ENCODE measurements around the gene CUL9. TPM values are rescaled to one million over a fixed set of nuclear protein-coding genes. Genes with fewer than 3 reads are reported as not detected.

The CUL9 gene
- total and polyA plus RNA-seq, 3 donors from 2014 or later, result 90.6 to 110 (median 101) TPM

- intact Hi-C loops (cut with DNase I; ENCODE audit: low total_unique reads), result no loop called here
- Histone ChIP-seq H3K27ac (no peak overlapping the region), H3K4me1 (peaks cover 11% of the 10 kb centered on the region), H3K9me3 (no peaks in the 10 kb centered on the region), H3K36me3 (ENCODE audit: low read depth, missing control alignments) (no peaks in the 10 kb centered on the region), H3K4me3 (peak overlapping the region; percentile 39 to 62), H3K27me3 (no peaks in the 10 kb centered on the region)
- no peak for TF ChIP-seq POLR2A (IDR thresholded peaks at IDR 0.05)
- TF ChIP-seq, protein P1, sequence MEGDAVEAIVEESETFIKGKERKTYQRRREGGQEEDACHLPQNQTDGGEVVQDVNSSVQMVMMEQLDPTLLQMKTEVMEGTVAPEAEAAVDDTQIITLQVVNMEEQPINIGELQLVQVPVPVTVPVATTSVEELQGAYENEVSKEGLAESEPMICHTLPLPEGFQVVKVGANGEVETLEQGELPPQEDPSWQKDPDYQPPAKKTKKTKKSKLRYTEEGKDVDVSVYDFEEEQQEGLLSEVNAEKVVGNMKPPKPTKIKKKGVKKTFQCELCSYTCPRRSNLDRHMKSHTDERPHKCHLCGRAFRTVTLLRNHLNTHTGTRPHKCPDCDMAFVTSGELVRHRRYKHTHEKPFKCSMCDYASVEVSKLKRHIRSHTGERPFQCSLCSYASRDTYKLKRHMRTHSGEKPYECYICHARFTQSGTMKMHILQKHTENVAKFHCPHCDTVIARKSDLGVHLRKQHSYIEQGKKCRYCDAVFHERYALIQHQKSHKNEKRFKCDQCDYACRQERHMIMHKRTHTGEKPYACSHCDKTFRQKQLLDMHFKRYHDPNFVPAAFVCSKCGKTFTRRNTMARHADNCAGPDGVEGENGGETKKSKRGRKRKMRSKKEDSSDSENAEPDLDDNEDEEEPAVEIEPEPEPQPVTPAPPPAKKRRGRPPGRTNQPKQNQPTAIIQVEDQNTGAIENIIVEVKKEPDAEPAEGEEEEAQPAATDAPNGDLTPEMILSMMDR (IDR thresholded peaks at IDR 0.05), result no peak
- WGBS, 2 donors, result 11 to 16% methylated on average over 21 to 27 of the region's 27 CpGs
- no peak for DNase-seq
These were observed 64.5 kb downstream of the CUL9 start for GRCh38 chr6:43246301-43247113.

DNA sequence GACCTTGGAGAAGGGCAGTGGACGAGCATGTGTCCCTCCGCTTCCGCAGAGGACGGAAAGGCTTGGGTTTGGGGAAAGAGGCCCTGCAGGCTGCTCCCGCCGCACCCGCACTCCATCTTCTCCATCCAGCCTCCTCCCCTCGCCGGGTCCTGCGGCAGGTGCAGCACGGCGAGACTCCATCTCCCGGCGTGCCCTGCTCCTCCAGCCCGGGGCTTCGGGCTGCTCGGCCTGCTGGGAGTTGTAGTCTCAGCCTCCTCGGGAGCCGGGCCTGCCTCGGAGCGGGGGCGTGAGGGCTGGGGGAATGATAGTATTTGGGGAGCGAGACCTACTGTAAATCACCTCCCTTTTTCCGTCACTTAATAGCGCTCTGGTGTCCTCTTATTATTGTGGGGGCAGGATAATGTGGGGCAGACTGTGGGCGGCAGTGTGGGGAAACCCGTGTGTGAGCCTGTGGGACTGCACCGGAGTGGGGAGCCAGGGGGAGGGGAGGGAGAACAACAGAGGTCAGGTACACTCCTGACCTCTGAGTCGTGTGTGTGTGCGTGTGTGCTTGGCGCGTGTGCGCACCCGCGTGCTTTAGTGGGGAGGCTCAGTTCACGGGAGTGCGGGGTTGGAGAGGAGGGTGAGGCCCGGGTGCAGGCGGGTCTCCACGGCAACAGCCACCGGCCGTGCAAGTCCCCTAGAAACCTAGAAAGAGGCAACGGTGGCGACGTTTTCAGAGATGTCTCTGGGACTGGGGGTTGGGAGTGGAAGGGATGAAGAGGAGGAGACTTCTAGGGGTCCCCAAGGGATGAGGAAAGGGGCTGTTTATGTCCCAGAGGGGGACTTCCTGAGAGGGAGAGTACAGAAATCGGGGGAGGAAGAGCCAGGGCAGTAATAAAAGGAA lies 65.4 kb downstream of the CUL9 start:
- WGBS, 2 donors, result 3% methylated on average over 25 to 46 of the region's 46 CpGs
- Histone ChIP-seq H3K27me3 (no peaks in the 10 kb centered on the region), H3K4me1 (peaks cover 12% of the 10 kb centered on the region), H3K4me3 (peak overlapping the region; percentile 39 to 62), H3K9me3 (no peaks in the 10 kb centered on the region), H3K36me3 (ENCODE audit: low read depth, missing control alignments) (no peaks in the 10 kb centered on the region), H3K27ac (no peak overlapping the region)
- intact Hi-C loops (cut with DNase I; ENCODE audit: low total_unique reads), result no loop called here
- no peak for TF ChIP-seq POLR2A (IDR thresholded peaks at IDR 0.05)
- TF ChIP-seq, protein P1 (IDR thresholded peaks at IDR 0.05), result no peak
- DNase-seq, result peak; percentile 90

DNA sequence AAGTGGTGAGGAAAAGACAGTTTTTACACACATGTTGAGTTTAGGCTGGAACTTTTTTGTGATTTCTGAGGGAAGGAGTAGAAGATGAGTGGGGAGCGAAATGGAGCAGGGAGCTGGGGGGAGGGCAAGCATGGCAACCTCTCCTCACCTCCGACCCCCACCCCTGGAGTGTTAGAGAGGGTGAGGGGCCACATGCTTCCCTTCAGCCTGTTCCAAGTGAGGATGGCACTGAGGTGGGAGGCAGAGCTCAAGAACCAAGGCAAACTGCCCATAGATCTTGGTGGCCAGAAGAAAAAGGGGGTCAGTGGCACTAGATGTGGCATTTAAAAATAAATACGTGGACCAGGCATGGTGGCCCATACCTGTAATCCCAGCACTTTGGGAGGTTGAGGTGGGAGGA lies 66.1 kb downstream of the CUL9 start:
- WGBS, 2 donors, result 34 to 54% methylated on average over 3 of the region's 3 CpGs
- H3K4me3 ChIP-seq, result peak overlapping the region in 1 of 2 donors; percentile 62
- no peak overlapping the region for H3K27ac ChIP-seq
- H3K27me3 ChIP-seq, result no peaks in the 10 kb centered on the region
- no peaks in the 10 kb centered on the region for H3K36me3 ChIP-seq (ENCODE audit: low read depth, missing control alignments)
- intact Hi-C loops (cut with DNase I; ENCODE audit: low total_unique reads), result no loop called here
- peaks cover 12% of the 10 kb centered on the region for H3K4me1 ChIP-seq
- no peak for TF ChIP-seq POLR2A (IDR thresholded peaks at IDR 0.05)
- TF ChIP-seq, protein P1 (IDR thresholded peaks at IDR 0.05), result no peak
- H3K9me3 ChIP-seq, result no peaks in the 10 kb centered on the region
- DNase-seq, result no peak

- intact Hi-C loops (cut with DNase I; ENCODE audit: low total_unique reads), result no loop called here
- Histone ChIP-seq H3K27ac (no peak overlapping the region), H3K4me3 (no peak overlapping the region), H3K4me1 (peaks cover 12% of the 10 kb centered on the region), H3K36me3 (ENCODE audit: low read depth, missing control alignments) (no peaks in the 10 kb centered on the region), H3K9me3 (no peaks in the 10 kb centered on the region), H3K27me3 (no peaks in the 10 kb centered on the region)
- no peak for DNase-seq
- TF ChIP-seq, protein P1 (IDR thresholded peaks at IDR 0.05), result no peak
- TF ChIP-seq POLR2A (IDR thresholded peaks at IDR 0.05), result no peak
These were observed 66.8 kb downstream of the CUL9 start for GRCh38 chr6:43248791-43249190.

All from testis (tissue), 3 donors.